ENCODE measurements around the gene ACOT11. TPM values are rescaled to one million over a fixed set of nuclear protein-coding genes. Genes with fewer than 3 reads are reported as not detected.

The ACOT11 gene
- total RNA-seq, 1 donor from 2014 or later: 16.1 TPM

DNA sequence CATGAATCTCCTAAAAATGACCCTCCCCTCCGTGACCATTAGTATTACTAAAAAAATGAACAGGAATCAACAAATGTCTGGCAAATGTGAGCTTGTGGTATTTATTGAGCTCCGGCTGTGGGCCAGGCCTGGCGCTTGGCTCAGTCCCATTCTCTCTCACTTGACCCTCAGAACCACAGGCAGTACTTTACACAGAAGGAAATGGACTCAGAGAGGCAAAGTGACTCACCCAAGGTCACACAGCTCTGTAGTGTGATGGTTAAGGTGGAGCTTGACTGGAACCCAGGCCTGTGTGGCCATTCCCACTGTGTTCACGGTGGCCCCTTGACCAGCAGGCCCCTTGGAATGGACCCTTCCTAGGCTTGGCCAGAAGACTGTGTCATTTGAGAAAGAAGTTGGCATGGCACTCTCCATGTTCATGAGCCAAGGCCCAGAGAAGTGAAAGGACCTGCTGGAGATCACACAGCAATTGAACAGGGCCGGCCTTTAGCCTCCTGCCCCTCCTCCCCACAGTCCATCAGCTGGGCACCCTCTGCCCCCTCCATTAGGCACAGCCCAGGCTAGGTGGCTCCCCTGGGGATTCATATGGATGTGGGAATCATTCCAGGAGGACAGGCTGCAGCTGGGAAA is 43.2 kb downstream of the ACOT11 start:
- no peak for ATAC-seq

DNA sequence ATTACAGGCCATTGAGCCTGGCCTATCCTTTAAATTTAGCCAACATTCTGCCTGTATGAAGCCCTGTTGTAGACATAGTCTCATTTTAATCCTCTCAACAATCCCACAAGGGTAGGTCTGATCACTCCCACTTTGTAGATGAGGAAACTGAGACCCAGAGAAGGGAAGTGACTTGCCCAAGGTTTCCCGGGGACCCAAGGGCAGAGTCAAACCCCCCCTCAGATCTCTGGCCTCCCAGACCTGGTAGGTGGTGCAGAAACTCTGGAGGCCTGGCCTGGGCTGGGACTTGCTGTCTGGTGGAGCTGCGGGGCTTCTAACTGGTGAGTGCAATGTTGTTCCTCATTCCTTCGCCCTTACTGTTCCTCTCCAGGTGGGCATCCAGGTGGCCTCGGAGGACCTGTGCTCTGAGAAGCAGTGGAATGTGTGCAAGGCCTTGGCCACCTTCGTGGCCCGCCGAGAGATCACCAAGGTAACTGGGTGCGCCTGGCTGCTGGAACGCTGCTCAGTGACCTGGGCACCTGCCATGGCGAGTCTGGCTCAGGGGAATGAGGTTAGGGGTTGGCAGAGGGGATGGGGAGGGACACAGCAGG is 45.6 kb downstream of the ACOT11 start:
- ATAC-seq: no peak

DNA sequence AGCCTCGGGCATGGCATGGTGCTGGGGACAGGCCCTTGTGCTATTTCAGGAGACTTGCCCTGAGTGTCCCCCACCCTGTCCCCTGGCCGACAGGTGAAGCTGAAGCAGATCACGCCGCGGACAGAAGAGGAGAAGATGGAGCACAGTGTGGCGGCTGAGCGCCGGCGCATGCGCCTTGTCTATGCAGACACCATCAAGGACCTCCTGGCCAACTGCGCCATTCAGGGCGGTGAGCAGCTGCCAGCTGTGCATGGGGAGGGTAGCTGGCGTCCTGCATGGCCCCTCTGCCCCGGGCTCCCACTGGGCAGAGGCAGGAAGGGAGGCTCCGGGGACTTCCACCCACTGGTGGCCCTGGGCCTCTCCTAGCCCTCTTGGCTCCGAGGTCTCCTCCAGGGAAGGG is 46.4 kb downstream of the ACOT11 start:
- ATAC-seq: no peak

DNA sequence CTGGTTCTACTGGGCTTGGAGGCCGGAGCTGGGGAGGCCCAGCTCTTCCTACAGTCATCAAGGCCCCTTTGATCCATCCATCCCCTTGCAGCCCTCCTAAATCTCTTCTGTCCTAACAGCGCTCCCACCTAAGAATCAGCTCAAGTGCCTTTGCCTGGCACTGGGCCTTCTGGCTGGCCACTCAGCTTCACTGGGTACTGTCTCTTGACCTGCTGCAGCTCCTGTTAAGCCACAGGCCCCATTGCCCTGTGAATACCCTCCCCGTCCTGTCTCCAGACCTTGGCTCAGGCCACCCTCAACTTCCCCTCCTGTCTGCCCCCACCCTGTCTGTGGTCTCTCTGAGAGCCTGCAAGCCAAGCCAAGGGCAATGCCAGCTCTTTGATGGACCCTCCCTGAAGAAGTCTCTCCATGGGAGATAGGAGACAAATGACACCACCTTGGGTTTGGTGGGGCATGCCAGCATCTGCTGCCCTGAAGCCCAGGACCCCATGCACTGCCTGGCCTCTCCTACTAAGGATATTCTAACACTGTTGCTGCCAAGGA is 48.0 kb downstream of the ACOT11 start:
- ATAC-seq: no peak

DNA sequence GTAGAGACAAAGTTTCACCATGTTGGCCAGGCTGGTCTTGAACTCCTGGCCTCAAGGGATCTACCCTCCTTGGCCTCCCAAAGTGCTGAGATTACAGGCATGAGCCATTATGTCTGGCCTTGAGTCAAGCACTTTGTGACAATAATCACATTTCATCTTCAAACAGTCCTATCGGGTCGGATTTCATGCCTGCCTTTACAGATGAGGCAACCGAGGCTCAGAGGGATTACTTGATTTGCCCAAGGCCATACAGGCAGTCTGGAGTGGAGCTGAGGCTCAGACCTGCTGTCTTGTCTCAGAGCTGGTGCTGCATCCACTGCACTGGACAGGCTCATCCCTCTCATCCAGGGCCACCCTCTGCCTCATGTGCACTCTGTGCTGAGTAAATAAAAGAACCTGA is 48.7 kb downstream of the ACOT11 start:
- no peak for ATAC-seq

DNA sequence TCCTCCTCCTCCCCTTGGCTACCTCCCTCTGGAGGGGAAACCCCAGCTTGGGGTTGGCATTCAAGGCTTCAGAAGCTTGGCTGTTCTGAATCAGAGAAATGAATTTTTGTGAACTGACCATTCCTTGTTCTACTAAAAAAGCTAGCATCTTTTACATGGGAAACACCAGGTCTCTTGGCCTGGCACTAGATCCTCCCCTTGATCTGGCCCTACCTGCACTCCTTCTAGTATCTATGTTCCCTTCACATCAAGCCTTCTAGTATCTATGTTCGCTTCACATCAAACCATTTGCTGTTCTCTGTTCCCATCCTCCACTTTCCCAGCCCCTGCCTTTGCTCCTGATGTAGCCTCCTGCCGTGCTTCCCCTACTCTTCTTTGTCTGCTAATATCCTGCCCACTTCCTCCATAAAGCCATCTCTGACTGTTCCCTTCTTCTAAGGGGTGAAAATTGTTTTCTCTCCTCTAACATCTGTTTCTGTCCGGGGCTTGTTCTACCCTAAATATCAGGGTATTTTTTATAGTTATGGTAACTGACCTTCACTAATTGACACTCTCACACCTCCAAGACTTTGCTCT is 49.5 kb downstream of the ACOT11 start:
- no peak for ATAC-seq

DNA sequence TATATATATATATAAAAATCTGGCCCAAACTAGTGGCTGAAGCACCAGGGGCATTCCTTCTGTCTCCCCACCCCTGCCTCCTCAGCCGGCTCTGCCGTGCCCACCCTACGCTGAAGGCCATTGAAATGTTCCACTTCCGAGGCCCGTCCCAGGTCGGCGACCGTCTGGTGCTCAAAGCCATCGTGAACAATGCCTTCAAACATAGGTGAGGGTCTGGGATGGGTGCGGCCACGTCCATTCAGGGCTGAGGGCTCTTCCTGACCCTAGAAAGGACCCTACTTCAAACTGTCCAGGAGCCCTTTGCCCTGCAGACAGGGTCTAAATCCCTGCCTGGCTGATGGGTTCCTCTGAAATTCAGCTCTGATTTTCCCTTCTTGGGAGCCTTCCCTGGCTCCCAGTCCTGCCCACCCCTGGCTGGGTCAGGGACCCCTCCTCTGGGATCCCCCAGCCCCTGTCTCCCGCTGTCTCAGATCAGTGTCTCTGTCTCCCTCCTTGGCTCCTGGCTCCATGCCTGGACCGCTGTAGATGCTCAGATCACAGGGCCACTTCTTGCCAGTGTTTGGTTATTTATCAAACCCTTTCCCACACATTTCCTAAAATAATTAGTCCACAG is 51.3 kb downstream of the ACOT11 start:
- no peak for ATAC-seq

DNA sequence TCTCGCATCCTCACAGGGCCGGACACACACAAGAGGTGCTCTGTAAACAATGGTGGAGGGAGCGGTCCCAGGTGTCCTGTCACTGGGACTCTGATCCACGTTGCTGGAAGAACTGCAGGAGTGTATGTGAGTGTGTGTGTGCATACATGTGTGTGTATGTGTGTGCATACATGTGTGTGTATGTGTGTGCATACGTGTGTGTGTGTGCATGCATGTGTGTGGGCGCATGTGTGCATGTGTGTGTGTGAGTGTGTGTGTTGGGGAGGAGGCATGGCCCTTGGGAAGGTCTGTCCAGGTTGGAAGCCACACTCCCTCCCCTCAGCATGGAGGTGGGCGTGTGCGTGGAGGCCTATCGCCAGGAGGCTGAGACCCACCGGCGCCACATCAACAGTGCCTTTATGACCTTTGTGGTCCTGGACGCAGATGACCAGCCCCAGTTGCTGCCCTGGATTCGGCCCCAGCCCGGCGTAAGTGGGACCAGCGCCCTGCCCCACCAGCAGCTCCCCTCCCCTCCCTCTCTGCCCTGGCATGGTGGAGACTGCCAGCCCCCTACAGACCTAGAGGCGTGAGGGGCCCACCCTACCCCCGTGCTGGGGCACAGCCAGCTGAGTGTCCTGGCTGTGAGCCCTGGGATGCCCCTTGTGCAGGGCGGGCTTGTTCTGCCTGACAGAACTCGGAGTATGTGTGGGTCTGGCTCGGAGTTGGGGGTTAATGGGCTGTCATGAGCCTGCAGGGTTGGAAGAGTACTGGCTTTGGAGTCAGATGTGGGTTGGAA is 53.1 kb downstream of the ACOT11 start:
- no peak for ATAC-seq

DNA sequence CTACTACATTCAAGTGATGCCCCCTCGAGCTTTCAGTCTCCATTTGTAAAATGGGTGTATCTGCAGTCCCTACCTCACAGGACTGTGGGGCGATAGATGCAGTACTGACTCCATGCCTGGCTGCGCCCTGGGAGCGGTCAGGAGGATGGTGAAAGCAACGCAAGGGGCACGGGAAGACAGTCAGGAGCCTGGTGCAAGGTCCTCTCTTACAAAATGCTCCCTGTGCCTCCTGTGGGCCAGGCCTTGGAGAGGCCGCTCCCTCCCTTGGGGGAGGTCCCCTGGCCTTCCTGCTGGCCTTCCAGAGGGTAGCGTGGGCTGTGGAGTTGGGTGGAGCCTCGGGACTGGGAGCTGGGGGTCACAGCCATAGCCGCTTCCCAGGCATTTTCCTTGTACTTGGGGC is 53.7 kb downstream of the ACOT11 start:
- no peak for ATAC-seq

DNA sequence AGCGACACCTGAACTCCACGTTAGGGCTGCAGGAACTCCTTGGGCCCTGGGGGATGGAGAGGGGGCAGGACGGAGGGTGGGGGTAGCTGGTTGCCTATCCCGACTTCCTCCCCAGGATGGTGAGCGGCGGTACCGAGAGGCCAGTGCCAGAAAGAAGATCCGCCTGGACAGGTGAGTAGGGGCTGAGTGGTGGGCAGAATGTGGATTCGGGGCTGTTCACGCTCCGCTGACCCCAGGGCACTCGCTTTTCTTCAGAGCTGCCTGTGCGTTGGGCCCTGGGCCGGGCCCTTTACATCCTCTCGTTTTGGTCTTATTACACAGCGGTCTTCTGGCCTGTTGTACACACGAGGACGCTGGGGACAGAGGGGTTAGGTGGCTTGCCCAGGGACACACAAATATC is 54.5 kb downstream of the ACOT11 start:
- no peak for ATAC-seq

DNA sequence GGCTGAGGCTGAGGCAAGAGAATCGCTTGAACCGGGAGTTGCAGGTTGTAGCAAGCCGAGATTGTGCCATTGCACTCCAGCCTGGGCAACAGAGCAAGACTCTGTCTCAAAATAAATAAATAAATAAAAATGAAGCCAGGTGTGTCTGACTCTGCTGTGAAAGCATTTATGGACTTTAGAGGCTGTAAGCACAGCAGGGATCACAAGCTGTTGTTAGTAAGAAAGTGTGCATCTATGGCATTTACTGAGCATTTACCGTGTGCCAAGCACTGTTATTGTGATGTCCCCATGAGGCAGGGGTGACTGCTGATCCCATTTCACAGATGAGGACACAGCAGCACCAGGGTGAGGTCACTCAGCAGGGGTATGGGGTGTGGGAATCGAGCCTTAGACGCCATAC is 55.2 kb downstream of the ACOT11 start:
- no peak for ATAC-seq

DNA sequence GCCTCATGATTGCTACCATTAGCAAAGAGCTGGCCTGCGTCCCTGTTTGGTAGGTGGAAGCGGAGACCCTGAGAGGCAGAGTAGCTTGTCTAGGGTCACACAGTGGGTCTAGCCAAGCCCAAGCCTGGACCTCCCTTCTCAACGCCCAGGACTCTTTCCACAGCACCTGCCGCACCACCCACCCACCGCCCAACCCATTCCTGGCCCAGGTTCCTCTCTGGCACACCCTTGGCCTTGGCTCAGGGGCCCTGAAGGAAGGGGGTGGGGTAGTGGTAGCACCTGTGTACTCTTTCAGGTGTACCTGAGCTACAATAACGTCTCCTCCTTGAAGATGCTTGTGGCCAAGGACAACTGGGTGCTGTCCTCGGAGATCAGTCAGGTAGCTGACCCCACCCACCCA is 56.0 kb downstream of the ACOT11 start:
- ATAC-seq: peak; percentile 58

DNA sequence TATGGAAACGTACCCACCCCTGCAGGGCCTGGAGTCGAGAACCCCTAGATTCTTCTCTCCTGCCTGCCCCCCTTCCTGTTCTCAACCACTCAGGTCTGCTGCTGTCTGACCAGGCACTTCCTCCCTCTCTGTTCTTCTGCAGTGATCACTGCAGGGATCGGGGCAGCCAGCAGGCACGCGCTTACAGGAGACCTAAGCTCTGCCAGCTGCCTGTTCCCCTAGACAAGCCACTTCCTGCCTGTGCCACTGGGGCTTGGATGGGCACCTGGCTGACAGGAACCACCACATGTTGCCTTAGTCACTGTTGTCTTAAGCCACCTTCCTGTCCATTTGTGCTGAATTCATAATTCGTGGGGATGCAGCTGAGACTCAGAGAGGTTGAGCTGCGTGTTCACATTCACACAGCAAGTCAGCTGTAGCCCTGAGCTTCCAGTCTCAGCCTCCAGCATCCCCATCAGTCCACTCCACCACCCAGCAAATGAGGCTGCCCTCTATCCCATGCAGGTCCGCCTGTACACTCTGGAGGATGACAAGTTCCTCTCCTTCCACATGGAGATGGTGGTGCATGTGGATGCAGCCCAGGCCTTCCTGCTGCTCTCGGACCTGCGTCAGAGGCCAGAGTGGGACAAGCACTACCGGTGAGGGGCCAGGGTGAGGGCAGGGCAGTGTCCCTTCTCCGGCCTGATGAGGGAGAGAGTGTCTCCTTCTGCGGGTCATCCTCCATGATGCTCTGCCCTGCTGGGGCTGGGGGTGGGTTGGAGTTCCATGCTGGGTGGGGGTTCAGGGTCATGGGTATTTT is 56.7 kb downstream of the ACOT11 start:
- peak; percentile 74 for ATAC-seq

DNA sequence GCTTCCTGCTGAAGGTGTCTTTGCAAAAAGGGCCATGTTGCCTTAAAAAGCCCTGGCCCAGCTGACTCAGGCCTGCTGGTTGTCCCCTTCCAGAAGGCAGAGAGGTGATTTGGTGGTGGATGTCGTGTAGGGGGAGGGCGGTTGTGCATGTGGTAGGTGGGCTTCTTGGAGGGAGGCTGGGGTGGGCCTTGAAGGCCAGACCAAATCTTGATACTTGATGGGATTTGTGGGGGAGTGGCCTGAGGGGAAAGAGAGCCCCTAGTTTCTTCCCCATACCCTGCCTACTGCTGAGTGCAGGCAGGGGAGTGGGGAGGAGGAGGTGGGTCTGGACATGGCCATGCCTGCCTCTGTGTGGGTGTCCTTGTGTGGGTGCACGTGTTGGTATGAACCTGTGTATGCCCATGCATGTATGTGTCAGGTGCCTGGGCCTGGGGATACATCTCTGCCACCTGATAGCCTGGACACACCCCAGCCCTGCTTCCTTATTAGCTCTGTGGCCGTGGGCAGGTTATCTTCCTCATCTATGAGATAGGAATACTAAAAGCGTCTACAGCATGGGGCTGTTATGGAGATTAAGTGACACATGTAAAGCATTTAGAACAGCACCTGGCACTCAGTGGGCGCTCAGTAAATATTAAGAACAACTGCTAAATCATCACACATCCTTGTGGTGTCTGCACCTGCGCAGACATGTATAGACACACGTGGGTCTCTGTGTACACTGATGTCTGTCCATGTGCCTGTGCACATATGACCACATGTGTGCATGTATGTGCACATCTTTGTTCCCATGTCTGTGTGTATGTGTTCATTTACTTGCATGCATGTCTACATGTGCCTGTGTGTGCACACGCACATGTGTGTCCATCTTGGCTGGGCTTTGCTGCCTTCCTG is 58.3 kb downstream of the ACOT11 start:
- ATAC-seq: no peak

DNA sequence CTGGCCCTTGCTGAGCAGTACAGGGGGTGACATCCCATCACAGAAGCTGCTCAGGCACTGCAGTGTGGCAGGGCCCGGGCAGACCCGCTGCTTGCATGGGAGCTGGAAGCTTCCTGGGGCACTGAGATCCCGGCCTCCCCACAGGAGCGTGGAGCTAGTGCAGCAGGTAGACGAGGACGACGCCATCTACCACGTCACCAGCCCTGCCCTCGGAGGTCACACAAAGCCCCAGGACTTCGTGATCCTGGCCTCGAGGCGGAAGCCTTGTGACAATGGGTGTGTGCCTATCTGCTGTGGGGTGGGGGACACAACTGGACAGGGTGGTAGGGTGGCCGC is 58.9 kb downstream of the ACOT11 start:
- no peak for ATAC-seq

DNA sequence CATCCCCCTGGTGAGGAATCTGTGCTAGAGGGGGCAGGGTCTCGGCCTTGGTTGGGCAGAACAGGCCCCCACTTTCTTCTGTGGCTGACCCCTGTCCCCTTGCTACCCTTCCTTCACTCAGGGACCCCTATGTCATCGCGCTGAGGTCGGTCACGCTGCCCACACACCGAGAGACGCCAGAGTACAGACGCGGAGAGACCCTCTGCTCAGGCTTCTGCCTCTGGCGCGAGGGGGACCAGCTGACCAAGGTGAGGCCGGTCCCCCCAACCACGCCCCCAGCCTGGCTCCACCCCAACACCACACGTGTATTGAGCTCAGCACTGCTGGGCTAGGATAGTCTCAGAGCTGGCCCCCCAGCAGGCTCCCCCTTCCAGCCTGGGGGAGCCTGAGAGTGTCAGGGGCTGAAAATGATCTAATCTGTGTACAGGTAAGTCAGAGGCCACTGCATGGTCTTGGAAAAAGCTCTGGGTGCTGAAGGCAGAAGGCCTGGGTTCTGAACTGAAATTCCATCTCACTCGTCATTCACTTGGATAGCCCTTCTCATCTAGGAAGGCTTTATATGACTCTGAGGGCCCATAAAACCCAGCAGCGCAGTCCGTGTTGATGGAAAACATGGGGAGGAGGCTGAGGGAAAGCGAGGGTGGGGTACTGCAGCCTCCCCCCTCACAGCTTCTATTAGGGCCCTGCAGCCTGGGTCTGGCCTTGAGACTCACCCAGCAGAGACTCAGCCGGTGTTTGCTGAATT is 60.0 kb downstream of the ACOT11 start:
- no peak for ATAC-seq

DNA sequence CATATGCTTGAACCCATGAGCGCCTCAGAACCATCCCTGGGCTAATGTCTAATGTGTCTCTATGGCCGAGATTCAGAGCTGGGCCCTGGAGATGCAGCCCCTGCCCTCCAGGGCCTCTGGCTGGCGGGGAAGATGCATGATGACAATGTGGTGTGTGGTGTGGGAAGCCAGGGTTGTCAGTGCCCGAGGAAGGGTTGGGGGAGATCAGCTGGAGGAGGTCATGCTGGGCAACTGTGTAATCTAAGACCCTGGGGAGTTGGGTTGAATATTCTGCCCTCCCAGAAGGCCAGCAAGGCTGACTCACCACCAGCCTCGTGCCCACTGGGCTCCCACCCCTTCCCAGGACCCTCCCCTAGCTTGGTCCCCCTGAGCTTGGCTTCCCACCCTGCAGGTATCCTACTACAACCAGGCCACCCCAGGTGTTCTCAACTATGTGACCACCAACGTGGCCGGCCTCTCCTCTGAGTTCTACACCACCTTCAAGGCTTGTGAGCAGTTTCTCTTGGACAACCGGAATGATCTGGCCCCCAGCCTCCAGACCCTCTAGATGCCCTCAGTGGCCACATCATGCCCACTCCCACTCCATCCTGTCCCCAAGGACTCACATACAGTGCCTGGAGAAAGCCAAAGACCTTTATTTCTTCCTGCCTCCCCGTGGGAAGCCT is 60.7 kb downstream of the ACOT11 start:
- ATAC-seq: no peak

DNA sequence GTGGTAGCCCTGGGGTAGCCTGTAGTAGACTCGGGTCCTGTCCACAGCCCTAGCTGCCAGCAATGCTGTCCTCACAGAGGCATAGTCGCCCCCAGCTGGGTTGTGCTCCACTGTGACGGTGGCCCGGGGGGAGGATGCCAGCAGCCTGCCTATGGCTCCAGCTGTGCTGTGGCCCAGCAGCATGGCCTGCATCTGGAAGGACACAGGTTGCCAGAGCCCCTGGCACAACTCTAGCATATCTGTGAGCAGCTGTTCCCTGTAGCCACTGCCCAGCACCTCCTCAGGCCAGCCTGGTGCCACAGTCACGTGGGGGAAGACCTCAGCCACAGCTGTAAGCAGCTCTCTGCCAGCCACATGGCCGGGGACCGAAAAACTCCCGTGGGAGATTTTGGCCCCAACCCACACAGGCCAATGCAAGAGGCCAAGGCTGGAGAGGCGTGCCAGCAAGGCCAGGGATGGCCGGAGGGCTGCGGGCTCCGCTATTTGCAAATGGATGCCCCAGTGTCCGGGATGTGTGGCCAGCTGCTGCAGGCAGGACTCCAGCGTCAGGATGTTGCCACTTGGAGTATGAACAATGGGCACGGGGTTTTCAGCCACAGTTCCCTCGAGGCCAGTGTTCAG is 61.4 kb downstream of the ACOT11 start:
- ATAC-seq: no peak

DNA sequence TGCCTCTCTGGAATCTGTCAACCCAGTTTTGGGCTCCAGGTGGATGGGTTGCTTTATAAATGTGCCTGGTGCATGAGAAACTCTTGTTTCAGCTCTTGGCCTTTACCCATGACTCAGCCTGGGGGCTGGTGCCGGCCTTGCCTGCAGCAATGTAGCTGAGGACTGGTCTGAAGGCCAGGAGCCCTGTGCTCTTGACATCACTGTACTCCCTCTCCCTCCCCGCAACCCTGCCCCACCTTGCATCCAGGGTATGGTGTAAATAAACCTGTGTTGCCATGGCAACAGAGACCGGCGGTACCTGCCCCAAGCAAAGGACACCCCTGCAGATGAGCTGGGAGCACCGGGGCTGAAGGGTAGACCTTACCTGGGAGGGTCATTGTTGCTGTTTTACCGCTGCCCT is 62.0 kb downstream of the ACOT11 start:
- no peak for ATAC-seq

All from esophagus mucosa (tissue), 1 donor.